A549 (cell line): ENCODE results near the gene CIDEB. TPM values are rescaled to one million over a fixed set of nuclear protein-coding genes. Genes with fewer than 3 reads are reported as not detected.

ENCODE experiments used
- ATOH8 ChIP-seq: fragments of 250-450 bp; sonication (Bioruptor Pico); IDR thresholded peaks from 2 replicates; pipeline ENCODE4 v1.5.0; 2020; ENCODE audit warnings: low read depth, mild to moderate bottlenecking, moderate library complexity
- BHLHE40 ChIP-seq: IDR thresholded peaks from 2 replicates; pipeline ENCODE4 v1.6.1; 2012; ENCODE audit warnings: low read depth, low read length, inconsistent platforms
- CBX2 ChIP-seq: fragments of 200-600 bp; sonication (generic); IDR thresholded peaks from 2 replicates; pipeline ENCODE4 v1.6.1; 2016; ENCODE audit warnings: low read depth, mild to moderate bottlenecking, borderline replicate concordance
- CBX8 ChIP-seq: fragments of 200-600 bp; sonication (generic); IDR thresholded peaks from 2 replicates; pipeline ENCODE4 v1.6.1; 2016
- CHD2 ChIP-seq: fragments of 150-350 bp; IDR thresholded peaks from 2 replicates; pipeline ENCODE4 v1.6.1; 2014; ENCODE audit warnings: low read length; ENCODE audit not compliant: partially characterized antibody
- CHD4 ChIP-seq: fragments of 200-600 bp; sonication (generic); IDR thresholded peaks from 2 replicates; pipeline ENCODE4 v1.6.1; 2016; ENCODE audit warnings: antibody characterized with exemption, mild to moderate bottlenecking, borderline replicate concordance
- EP300 ChIP-seq, 2 experiments: fragments of >200 bp; sonication (Bioruptor Twin); formaldehyde crosslinking; IDR thresholded peaks; 2 replicates in 1 of 2; 3 replicates in 1 of 2; pipeline ENCODE4 v1.6.1; 2016 to 2017
- FOSB ChIP-seq: fragments of 250-450 bp; sonication (Bioruptor Pico); IDR thresholded peaks from 2 replicates; pipeline ENCODE4 v1.5.0; 2020; ENCODE audit warnings: mild to moderate bottlenecking, moderate library complexity
- HDAC2 ChIP-seq: fragments of 200-600 bp; sonication (generic); IDR thresholded peaks from 2 replicates; pipeline ENCODE4 v1.6.1; 2016
- HEYL ChIP-seq: fragments of 250-450 bp; sonication (Bioruptor Pico); IDR thresholded peaks from 2 replicates; pipeline ENCODE4 v1.8.0; 2021; ENCODE audit warnings: mild to moderate bottlenecking, moderate library complexity
- HMGXB4 ChIP-seq: fragments of 250-450 bp; sonication (Bioruptor Pico); IDR thresholded peaks from 2 replicates; pipeline ENCODE4 v1.5.0; 2021; ENCODE audit warnings: mild to moderate bottlenecking, moderate library complexity, borderline replicate concordance
- HOXA7 ChIP-seq: fragments of 250-450 bp; sonication (Bioruptor Pico); IDR thresholded peaks from 2 replicates; pipeline ENCODE4 v1.5.0; 2020; ENCODE audit warnings: mild to moderate bottlenecking, moderate library complexity
- HOXB13 ChIP-seq: fragments of 250-450 bp; sonication (Bioruptor Pico); IDR thresholded peaks from 2 replicates; pipeline ENCODE4 v1.5.0; 2020; ENCODE audit warnings: low read depth, mild to moderate bottlenecking, moderate library complexity
- HOXB5 ChIP-seq: fragments of 250-450 bp; sonication (Bioruptor Pico); IDR thresholded peaks from 2 replicates; pipeline ENCODE4 v1.5.0; 2020; ENCODE audit warnings: mild to moderate bottlenecking, moderate library complexity
- JUN ChIP-seq, 2 experiments: fragments of >200 bp; sonication (Bioruptor Twin); formaldehyde crosslinking; IDR thresholded peaks; 2 replicates in 1 of 2; 3 replicates in 1 of 2; pipeline ENCODE4 v1.6.1; 2016 to 2017
- JUNB ChIP-seq: fragments of >200 bp; sonication (Bioruptor Twin); formaldehyde crosslinking; IDR thresholded peaks from 2 replicates; pipeline ENCODE4 v1.6.1; 2016
- KDM1A ChIP-seq: fragments of 200-600 bp; sonication (generic); IDR thresholded peaks from 2 replicates; pipeline ENCODE4 v1.6.1; 2016; ENCODE audit warnings: low read depth, mild to moderate bottlenecking
- KDM5A ChIP-seq: fragments of 200-600 bp; sonication (generic); IDR thresholded peaks from 2 replicates; pipeline ENCODE4 v1.6.1; 2016; ENCODE audit warnings: antibody characterized with exemption, mild to moderate bottlenecking
- MYC ChIP-seq: IDR thresholded peaks from 2 replicates; pipeline ENCODE4 v1.6.1; 2012; ENCODE audit warnings: mild to moderate bottlenecking, inconsistent platforms, low read length, improper control_type of control experiment, borderline replicate concordance
- NFE2L2 ChIP-seq: fragments of 150-350 bp; conservative IDR thresholded peaks from 2 replicates; pipeline ENCODE4 v1.6.1; 2014; ENCODE audit warnings: low read length
- NR3C1 ChIP-seq: fragments of >200 bp; sonication (Bioruptor Twin); formaldehyde crosslinking; IDR thresholded peaks from 3 replicates; pipeline ENCODE4 v1.6.1; 2017
- PHF8 ChIP-seq: fragments of 200-600 bp; sonication (generic); IDR thresholded peaks from 2 replicates; pipeline ENCODE4 v1.6.1; 2016; ENCODE audit warnings: low read depth, mild to moderate bottlenecking, antibody characterized with exemption, moderate library complexity, borderline replicate concordance
- POLR2A ChIP-seq: IDR thresholded peaks from 2 replicates; pipeline ENCODE4 v1.6.1; 2012; ENCODE audit warnings: mild to moderate bottlenecking, low read length
- POLR2AphosphoS2 ChIP-seq: conservative IDR thresholded peaks from 2 replicates; pipeline ENCODE4 v1.6.1; 2012; ENCODE audit warnings: low read length, improper control_type of control experiment, inconsistent platforms
- RAD21 ChIP-seq, 2 experiments: fragments of >200 bp in 1 of 2; sonication (Bioruptor Twin) in 1 of 2; formaldehyde crosslinking in 1 of 2; IDR thresholded peaks in 1 of 2; conservative IDR thresholded peaks in 1 of 2; 2 replicates in 1 of 2; 3 replicates in 1 of 2; pipeline ENCODE4 v1.6.1; 2012 to 2018; ENCODE audit warnings: inconsistent platforms in 1 of 2
- RARB ChIP-seq: fragments of 250-450 bp; sonication (Bioruptor Pico); IDR thresholded peaks from 2 replicates; pipeline ENCODE4 v1.8.0; 2021; ENCODE audit warnings: mild to moderate bottlenecking, moderate library complexity
- RFX5 ChIP-seq: fragments of 450-650 bp; IDR thresholded peaks from 2 replicates; pipeline ENCODE4 v1.7.1; 2014; ENCODE audit warnings: antibody characterized with exemption, mild to moderate bottlenecking, moderate library complexity
- SREBF2 ChIP-seq: fragments of 450-650 bp; IDR thresholded peaks from 2 replicates; pipeline ENCODE4 v1.6.1; 2014; ENCODE audit warnings: mild to moderate bottlenecking, moderate library complexity
- TFCP2L1 ChIP-seq: fragments of 250-450 bp; sonication (Bioruptor Pico); IDR thresholded peaks from 2 replicates; pipeline ENCODE4 v1.5.0; 2021; ENCODE audit warnings: mild to moderate bottlenecking
- TP53 ChIP-seq: fragments of 250-450 bp; sonication (Bioruptor Pico); IDR thresholded peaks from 2 replicates; pipeline ENCODE4 v1.5.0; 2021; ENCODE audit warnings: mild to moderate bottlenecking, moderate library complexity
- ZC3H11A ChIP-seq: fragments of 450-650 bp; IDR thresholded peaks from 2 replicates; pipeline ENCODE4 v1.6.1; 2014; ENCODE audit warnings: antibody characterized with exemption, mild to moderate bottlenecking
- ZFP36 ChIP-seq: fragments of 450-650 bp; IDR thresholded peaks from 2 replicates; pipeline ENCODE4 v1.6.1; 2014; ENCODE audit warnings: borderline replicate concordance; ENCODE audit not compliant: partially characterized antibody
- ZSCAN20 ChIP-seq: fragments of 250-450 bp; sonication (Bioruptor Pico); IDR thresholded peaks from 2 replicates; pipeline ENCODE4 v1.8.0; 2022; ENCODE audit warnings: mild to moderate bottlenecking, moderate library complexity
- polyA plus RNA-seq, 4 experiments: library from polyadenylated mRNA; depleted of rRNA in 3 of 4; stranded (reverse); fragments of >200 nt; fragmentation: RNase III in 1 of 4; extraction: RNeasy Plus Mini Kit Qiagen cat#74134 plus additional on column Dnase treatment in 1 of 4; gene quantifications; 2 replicates in 3 of 4; 3 replicates in 1 of 4; pipeline ENCODE4 v1.2.3, GENCODE V29; 2011 to 2017
- TF ChIP-seq, protein P1 (sequence below): fragments of >200 bp; sonication (Bioruptor Twin); formaldehyde crosslinking; IDR thresholded peaks from 3 replicates; pipeline ENCODE4 v1.5.1; 2016
- TF ChIP-seq, protein P2 (sequence below): fragments of >200 bp; sonication (Bioruptor Twin); formaldehyde crosslinking; IDR thresholded peaks from 2 replicates; pipeline ENCODE4 v1.6.1; 2016
- TF ChIP-seq, protein P3 (sequence below): fragments of 450-650 bp; IDR thresholded peaks from 2 replicates; pipeline ENCODE4 v1.6.1; 2014; ENCODE audit warnings: antibody characterized with exemption
- TF ChIP-seq, protein P4 (sequence below): IDR thresholded peaks from 2 replicates; pipeline ENCODE4 v1.6.1; 2012; ENCODE audit warnings: low read depth, borderline replicate concordance
- TF ChIP-seq, protein P5 (sequence below): IDR thresholded peaks from 2 replicates; pipeline ENCODE4 v1.6.1; 2012

CIDEB gene
- polyA plus RNA-seq, 2 of the 4 experiments (the other 2 are of a cell fraction): 0.31 to 0.79 TPM

DNA sequence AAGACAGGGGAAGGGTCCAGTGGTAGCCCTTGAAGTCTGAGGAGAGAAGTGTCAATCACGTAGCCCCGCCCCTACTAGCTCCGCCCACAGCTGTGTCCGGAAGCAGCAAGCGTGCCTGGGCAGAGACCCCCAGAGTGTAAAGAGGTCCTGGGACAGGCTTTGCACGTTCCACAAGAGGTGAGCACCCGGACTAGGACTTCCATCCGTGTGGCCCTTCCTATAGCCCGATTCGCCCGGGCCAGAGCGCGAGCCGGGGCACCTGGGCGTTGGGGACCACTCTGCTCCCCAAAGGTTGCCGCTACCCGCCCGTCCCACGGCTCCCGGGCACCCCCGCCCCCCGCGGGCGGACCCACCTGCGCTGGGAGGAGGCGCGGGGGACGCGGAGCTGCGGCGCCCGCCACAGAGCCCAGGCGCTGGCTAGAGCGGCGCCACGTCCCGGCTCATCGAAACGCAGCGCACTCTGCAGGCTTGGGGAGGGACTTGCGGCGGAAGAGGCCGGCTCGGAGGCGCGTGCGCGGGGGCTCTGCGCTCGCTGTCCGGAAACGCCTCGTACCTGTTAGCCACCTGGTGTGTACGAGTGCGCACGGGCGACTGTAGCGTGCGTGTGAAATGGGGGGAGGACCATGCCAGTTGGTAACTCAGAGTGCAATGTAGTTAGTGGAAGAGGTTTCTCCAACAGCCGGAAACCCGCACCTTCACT, 36.5 kb downstream of the CIDEB start, which contains the start of gene RABGGTA (continued):
- TF ChIP-seq ATOH8 (0 out of 2 replicates have a peak, but pooled peaks have one; percentile 31), ZFP36 (no peak), HOXA7 (CRISPR knock-in tag) (no peak), PHF8 (peak; percentile 95), KDM1A (no peak), RFX5 (0 out of 2 replicates have a peak, but pooled peaks have one; percentile 57), HOXB13 (CRISPR knock-in tag) (no peak), HOXB5 (CRISPR knock-in tag) (no peak), EP300 (IDR thresholded peaks at IDR 0.05) (no peak), CBX8 (no peak), JUN (IDR thresholded peaks at IDR 0.05) (peak; percentile 61 to 92; a peak in 3 of 5 replicates), ZC3H11A (no peak), BHLHE40 (no peak), HDAC2 (no peak), POLR2AphosphoS2 (no peak), HMGXB4 (CRISPR knock-in tag) (peak; percentile 96), CHD4 (no peak), TFCP2L1 (CRISPR knock-in tag) (no peak), NFE2L2 (no peak), POLR2A (peak; percentile 42), SREBF2 (no peak), JUNB (no peak), RARB (CRISPR knock-in tag) (no peak), RAD21 (conservative IDR thresholded peaks at IDR 0.05 in 1 of 2, IDR thresholded peaks at IDR 0.05 in 1 of 2) (no peak), CBX2 (no peak), FOSB (no peak), KDM5A (no peak; the same call in 1 of the 2 replicates), NR3C1 (no peak), ZSCAN20 (no peak), TP53 (CRISPR knock-in tag) (no peak), CHD2 (no peak), HEYL (CRISPR knock-in tag) (no peak), MYC (peak; percentile 65; the same call in 1 of the 2 replicates)
- TF ChIP-seq, protein P1, sequence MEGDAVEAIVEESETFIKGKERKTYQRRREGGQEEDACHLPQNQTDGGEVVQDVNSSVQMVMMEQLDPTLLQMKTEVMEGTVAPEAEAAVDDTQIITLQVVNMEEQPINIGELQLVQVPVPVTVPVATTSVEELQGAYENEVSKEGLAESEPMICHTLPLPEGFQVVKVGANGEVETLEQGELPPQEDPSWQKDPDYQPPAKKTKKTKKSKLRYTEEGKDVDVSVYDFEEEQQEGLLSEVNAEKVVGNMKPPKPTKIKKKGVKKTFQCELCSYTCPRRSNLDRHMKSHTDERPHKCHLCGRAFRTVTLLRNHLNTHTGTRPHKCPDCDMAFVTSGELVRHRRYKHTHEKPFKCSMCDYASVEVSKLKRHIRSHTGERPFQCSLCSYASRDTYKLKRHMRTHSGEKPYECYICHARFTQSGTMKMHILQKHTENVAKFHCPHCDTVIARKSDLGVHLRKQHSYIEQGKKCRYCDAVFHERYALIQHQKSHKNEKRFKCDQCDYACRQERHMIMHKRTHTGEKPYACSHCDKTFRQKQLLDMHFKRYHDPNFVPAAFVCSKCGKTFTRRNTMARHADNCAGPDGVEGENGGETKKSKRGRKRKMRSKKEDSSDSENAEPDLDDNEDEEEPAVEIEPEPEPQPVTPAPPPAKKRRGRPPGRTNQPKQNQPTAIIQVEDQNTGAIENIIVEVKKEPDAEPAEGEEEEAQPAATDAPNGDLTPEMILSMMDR: peak; percentile 62
- TF ChIP-seq, protein P2, sequence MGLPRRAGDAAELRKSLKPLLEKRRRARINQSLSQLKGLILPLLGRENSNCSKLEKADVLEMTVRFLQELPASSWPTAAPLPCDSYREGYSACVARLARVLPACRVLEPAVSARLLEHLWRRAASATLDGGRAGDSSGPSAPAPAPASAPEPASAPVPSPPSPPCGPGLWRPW: no peak
- TF ChIP-seq, protein P3, sequence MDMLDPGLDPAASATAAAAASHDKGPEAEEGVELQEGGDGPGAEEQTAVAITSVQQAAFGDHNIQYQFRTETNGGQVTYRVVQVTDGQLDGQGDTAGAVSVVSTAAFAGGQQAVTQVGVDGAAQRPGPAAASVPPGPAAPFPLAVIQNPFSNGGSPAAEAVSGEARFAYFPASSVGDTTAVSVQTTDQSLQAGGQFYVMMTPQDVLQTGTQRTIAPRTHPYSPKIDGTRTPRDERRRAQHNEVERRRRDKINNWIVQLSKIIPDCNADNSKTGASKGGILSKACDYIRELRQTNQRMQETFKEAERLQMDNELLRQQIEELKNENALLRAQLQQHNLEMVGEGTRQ: no peak
- TF ChIP-seq, protein P4, sequence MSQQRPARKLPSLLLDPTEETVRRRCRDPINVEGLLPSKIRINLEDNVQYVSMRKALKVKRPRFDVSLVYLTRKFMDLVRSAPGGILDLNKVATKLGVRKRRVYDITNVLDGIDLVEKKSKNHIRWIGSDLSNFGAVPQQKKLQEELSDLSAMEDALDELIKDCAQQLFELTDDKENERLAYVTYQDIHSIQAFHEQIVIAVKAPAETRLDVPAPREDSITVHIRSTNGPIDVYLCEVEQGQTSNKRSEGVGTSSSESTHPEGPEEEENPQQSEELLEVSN: peak; percentile 81; the same call in 1 of the 2 replicates
- TF ChIP-seq, protein P5, sequence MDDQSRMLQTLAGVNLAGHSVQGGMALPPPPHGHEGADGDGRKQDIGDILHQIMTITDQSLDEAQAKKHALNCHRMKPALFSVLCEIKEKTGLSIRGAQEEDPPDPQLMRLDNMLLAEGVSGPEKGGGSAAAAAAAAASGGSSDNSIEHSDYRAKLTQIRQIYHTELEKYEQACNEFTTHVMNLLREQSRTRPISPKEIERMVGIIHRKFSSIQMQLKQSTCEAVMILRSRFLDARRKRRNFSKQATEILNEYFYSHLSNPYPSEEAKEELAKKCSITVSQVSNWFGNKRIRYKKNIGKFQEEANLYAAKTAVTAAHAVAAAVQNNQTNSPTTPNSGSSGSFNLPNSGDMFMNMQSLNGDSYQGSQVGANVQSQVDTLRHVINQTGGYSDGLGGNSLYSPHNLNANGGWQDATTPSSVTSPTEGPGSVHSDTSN: peak; percentile 70
